Upper lobe of left lung (tissue), 6 donors: ENCODE data around the gene PPP1R13B. TPM values are rescaled to one million over a fixed set of nuclear protein-coding genes. Genes with fewer than 3 reads are reported as not detected.
A peak's percentile ranks its signal among the peaks of the same experiment; 100 is the strongest.
"Not testable (repeated sequence)": the region's sequence is repeated elsewhere in the genome, so short reads cannot be mapped to it uniquely, and the experiment has no call there.

ENCODE experiments used
- ATAC-seq, 2 donors: fragments of 200-7000 bp; cut with Tn5 transposase; one replicate each; pipeline ENCODE4 v1.9.1; 2022; ENCODE audit warnings: mild to moderate bottlenecking in 2 of 2, moderate library complexity in 2 of 2; ENCODE audit not compliant: low FRiP score in 2 of 2
- DNase-seq, 2 donors: peaks; one replicate each; pipeline ENCODE4 v3.0.0-alpha.2; 2019 to 2020
- H3K27ac ChIP-seq, 4 donors: fragments of 200-600 bp; sonication (generic); one replicate each; pipeline ENCODE4 v1.5.1; 2016 to 2019
- H3K27me3 ChIP-seq, 4 donors: fragments of 200-600 bp; sonication (generic); one replicate each; pipeline ENCODE4 v1.5.1; 2017 to 2019
- H3K36me3 ChIP-seq, 4 donors: fragments of 200-600 bp; sonication (generic); one replicate each; pipeline ENCODE4 v1.5.1; 2016 to 2019
- H3K4me1 ChIP-seq, 4 donors: fragments of 200-600 bp; sonication (generic); one replicate each; pipeline ENCODE4 v1.5.1; 2018 to 2019
- H3K4me3 ChIP-seq, 4 donors: fragments of 200-600 bp; sonication (generic); one replicate each; pipeline ENCODE4 v1.5.1; 2017 to 2019; ENCODE audit warnings: mild to moderate bottlenecking in 2 of 4, moderate library complexity in 1 of 4
- H3K9me3 ChIP-seq, 4 donors: fragments of 200-600 bp; sonication (generic); one replicate each; pipeline ENCODE4 v1.5.1; 2018 to 2019
- EP300 ChIP-seq, 4 donors: sonication (generic); formaldehyde crosslinking; IDR thresholded peaks; one replicate each; pipeline ENCODE4 v1.5.1; 2017; ENCODE audit warnings: antibody characterized with exemption in 4 of 4, control low read depth in 2 of 4
- POLR2A ChIP-seq, 4 donors: fragments of 450-650 bp; IDR thresholded peaks; one replicate each; pipeline ENCODE4 v1.5.1; 2016 to 2017; ENCODE audit warnings: antibody characterized with exemption in 4 of 4, mild to moderate bottlenecking in 2 of 4
- POLR2AphosphoS5 ChIP-seq, 2 donors: sonication (generic); formaldehyde crosslinking; IDR thresholded peaks; one replicate each; pipeline ENCODE4 v1.5.1; 2017; ENCODE audit warnings: antibody characterized with exemption in 2 of 2
- WGBS, 2 donors: methylation state at CpG; one replicate each; pipeline ENCODE4 v1.1.5; 2017 to 2018; 5-methylcytosine and 5-hydroxymethylcytosine counted together
- total RNA-seq, 6 donors: library from RNA; depleted of rRNA in 4 of 6; stranded (reverse); fragments of >200 nt in 4 of 6; gene quantifications; one replicate each; pipeline versions ENCODE4 v1.1.0 to v1.2.1, GENCODE V29; 2016 to 2021
- TF ChIP-seq, protein P1 (sequence below), 6 experiments: fragments of 450-650 bp in 4 of 6; fragments of 200-600 bp in 2 of 6; sonication (generic) in 2 of 6; IDR thresholded peaks; one replicate each; pipeline ENCODE4 v1.5.1; 2016 to 2019; ENCODE audit warnings: antibody characterized with exemption in 6 of 6
- donor health status: DM: no; HTN: no; CAD: no; lungs with moderate emphysema.
- donor health status: DM: no; HTN: yes; CAD: no; lungs with severe emphysema.

The PPP1R13B gene
- total RNA-seq, 6 donors from 2014 or later = 37.0 to 117 (median 71.1) TPM

DNA sequence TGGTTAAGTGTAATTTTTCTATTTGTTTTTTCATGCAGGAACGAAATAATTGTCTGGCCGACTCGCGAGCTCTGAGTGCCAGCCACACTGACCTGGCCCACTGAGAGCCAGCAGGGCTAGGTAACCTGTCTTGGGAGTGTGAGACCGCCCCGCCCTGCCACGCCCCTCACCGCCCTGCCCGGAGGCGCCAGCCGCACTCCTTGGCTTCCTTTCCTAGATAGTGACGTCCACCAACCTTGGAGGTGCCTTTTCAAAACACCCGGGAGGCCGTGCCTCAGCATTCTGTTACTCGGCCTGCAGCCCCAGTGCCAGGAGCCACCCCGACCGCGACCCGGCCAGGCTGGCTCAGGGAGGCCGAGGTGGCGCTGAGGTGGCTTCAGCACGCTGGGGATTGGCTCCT is 153.9 kb downstream of the PPP1R13B start:
- Histone ChIP-seq H3K36me3 (peaks cover 5 to 74% (median 42%) of the 10 kb centered on the region in 4 donors), H3K27ac (peak overlapping the region in 2 of 4 donors; percentile 6 to 7), H3K9me3 (no peaks in the 10 kb centered on the region), H3K4me1 (peaks cover 25 to 55% (median 35%) of the 10 kb centered on the region in 4 donors), H3K27me3 (no peaks in the 10 kb centered on the region), H3K4me3 (no peak overlapping the region)
- DNase-seq (peak; percentile 83 to 93), ATAC-seq (peak; percentile 38 to 87)
- TF ChIP-seq EP300 (IDR thresholded peaks at IDR 0.05) = no peak
- TF ChIP-seq POLR2AphosphoS5 (IDR thresholded peaks at IDR 0.05) = peak in 1 of 2 donors; percentile 23
- no peak for TF ChIP-seq POLR2A (IDR thresholded peaks at IDR 0.05)
- TF ChIP-seq, protein P1, sequence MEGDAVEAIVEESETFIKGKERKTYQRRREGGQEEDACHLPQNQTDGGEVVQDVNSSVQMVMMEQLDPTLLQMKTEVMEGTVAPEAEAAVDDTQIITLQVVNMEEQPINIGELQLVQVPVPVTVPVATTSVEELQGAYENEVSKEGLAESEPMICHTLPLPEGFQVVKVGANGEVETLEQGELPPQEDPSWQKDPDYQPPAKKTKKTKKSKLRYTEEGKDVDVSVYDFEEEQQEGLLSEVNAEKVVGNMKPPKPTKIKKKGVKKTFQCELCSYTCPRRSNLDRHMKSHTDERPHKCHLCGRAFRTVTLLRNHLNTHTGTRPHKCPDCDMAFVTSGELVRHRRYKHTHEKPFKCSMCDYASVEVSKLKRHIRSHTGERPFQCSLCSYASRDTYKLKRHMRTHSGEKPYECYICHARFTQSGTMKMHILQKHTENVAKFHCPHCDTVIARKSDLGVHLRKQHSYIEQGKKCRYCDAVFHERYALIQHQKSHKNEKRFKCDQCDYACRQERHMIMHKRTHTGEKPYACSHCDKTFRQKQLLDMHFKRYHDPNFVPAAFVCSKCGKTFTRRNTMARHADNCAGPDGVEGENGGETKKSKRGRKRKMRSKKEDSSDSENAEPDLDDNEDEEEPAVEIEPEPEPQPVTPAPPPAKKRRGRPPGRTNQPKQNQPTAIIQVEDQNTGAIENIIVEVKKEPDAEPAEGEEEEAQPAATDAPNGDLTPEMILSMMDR (IDR thresholded peaks at IDR 0.05) = no peak
- WGBS, 2 donors = 71 to 79% methylated on average over 22 of the region's 22 CpGs

DNA sequence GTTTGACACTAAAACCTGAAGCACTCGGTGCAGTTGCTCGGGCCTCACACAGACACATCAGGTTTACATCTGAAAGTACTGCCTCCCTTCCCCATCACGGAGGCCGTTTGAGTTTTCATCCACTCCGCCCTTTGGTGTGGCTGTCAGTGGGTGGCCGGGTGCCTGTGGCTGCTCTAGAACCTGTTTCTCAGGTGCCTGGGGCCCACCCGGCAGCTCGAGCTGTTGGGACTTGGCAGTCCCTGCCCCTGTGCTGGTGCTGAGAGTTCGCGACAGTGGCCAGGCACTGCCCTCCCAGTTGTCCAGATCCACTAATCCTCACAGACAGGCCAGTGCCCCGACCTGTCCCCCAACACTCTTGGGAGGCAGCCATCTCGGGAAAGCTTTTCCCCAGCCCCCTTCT is 154.5 kb downstream of the PPP1R13B start:
- no peak for ATAC-seq
- Histone ChIP-seq H3K9me3 (no peaks in the 10 kb centered on the region), H3K27ac (peak overlapping the region in 1 of 4 donors; percentile 7), H3K27me3 (no peaks in the 10 kb centered on the region), H3K36me3 (peaks cover 5 to 74% (median 41%) of the 10 kb centered on the region in 4 donors), H3K4me1 (peaks cover 25 to 48% (median 30%) of the 10 kb centered on the region in 4 donors), H3K4me3 (no peak overlapping the region)
- no peak for TF ChIP-seq POLR2AphosphoS5 (IDR thresholded peaks at IDR 0.05)
- TF ChIP-seq, protein P1 (IDR thresholded peaks at IDR 0.05) = no peak
- no peak for TF ChIP-seq POLR2A (IDR thresholded peaks at IDR 0.05)
- TF ChIP-seq EP300 (IDR thresholded peaks at IDR 0.05) = no peak
- DNase-seq = no peak
- WGBS, 2 donors = 65 to 70% methylated on average over 11 to 12 of the region's 12 CpGs

DNA sequence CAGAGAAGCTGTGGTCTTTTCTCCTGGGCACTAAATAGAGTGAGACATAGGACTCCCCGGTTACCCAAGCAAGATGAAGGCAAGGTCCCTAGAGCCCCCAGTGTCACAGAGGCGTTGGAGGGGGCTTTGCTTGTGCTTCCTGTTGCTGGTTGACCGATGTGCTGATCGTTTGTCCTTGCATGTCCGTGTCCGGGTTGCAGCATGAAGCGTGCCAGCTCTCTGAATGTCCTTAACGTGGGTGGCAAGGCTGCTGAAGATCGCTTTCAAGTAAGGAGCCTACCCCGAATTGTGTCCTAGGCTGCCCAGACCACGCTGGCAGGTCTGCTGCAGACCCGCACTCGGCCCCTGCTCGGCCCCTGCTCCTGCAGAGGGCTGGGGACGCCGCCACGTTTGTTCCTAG is 155.2 kb downstream of the PPP1R13B start:
- Histone ChIP-seq H3K4me1 (peaks cover 20 to 41% (median 23%) of the 10 kb centered on the region in 4 donors), H3K27ac (no peak overlapping the region), H3K4me3 (no peak overlapping the region), H3K36me3 (peaks cover 5 to 73% (median 37%) of the 10 kb centered on the region in 4 donors), H3K27me3 (no peaks in the 10 kb centered on the region), H3K9me3 (no peaks in the 10 kb centered on the region)
- ATAC-seq = no peak
- DNase-seq = no peak
- TF ChIP-seq POLR2AphosphoS5 (IDR thresholded peaks at IDR 0.05) (no peak), EP300 (IDR thresholded peaks at IDR 0.05) (no peak), POLR2A (IDR thresholded peaks at IDR 0.05) (no peak)
- TF ChIP-seq, protein P1 (IDR thresholded peaks at IDR 0.05) = no peak
- 92 to 96% methylated on average over 15 to 17 of the region's 17 CpGs for WGBS, 2 donors

DNA sequence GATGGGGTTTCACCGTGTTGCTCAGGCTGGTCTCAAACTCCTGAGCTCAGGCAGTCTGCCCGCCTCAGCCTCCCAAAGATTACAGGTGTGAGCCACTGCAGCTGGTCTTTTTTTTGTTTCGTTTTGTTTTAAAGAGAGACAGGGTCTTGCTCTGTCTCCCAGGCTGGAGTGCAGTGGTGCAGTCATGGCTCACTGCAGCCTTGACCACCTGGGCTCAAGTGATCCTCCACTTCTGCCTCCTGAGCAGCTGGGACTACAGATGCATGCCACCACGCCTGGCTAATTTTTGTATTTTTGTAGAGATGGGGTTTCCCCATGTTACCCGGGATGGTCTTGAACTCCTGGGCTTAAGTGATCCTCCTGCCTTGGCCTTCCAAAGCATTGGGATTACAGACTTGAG is 155.7 kb downstream of the PPP1R13B start:
- H3K27ac ChIP-seq, DNase-seq, H3K27me3 ChIP-seq, ATAC-seq, H3K9me3 ChIP-seq, H3K4me3 ChIP-seq: not testable (repeated sequence)
- WGBS, 2 donors = 89 to 94% methylated on average over 5 of the region's 5 CpGs
- peaks cover 15 to 36% (median 18%) of the 10 kb centered on the region in 4 donors for H3K4me1 ChIP-seq
- H3K36me3 ChIP-seq = peaks cover 5 to 78% (median 42%) of the 10 kb centered on the region in 4 donors

DNA sequence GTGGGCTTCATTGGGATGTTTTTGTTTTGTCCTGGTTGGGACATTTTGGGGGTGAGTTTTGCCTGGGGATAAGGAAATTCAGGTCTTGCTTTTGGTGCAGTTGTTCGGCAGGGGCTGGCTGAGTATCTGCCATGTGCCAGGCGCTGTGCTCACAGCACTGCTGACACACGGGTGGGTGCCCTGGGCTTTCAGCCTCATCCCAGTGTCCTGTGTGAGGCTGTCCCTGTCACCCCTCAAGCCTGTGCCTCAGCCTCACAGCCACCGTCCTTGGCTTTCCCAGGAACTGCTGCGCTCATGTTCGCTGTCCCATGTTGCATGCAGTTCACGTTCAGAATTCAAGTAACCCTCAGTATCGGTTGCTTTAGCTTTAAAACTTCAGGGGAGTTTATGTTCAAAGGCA is 157.0 kb downstream of the PPP1R13B start:
- ATAC-seq (no peak), DNase-seq (no peak)
- Histone ChIP-seq H3K4me3 (no peak overlapping the region), H3K9me3 (no peaks in the 10 kb centered on the region), H3K27ac (peak overlapping the region in 2 of 4 donors; percentile 45 to 51), H3K36me3 (peaks cover 5 to 85% (median 53%) of the 10 kb centered on the region in 4 donors), H3K27me3 (no peaks in the 10 kb centered on the region), H3K4me1 (peaks cover 3 to 23% (median 11%) of the 10 kb centered on the region in 4 donors)
- TF ChIP-seq EP300 (IDR thresholded peaks at IDR 0.05) (no peak), POLR2AphosphoS5 (IDR thresholded peaks at IDR 0.05) (no peak), POLR2A (IDR thresholded peaks at IDR 0.05) (no peak)
- TF ChIP-seq, protein P1 (IDR thresholded peaks at IDR 0.05) = no peak
- 89 to 94% methylated on average over 7 to 8 of the region's 8 CpGs for WGBS, 2 donors
